Subcutaneous adipose tissue (tissue), 4 donors: Measurements from ENCODE around the gene GTF2A2. TPM values are rescaled to one million over a fixed set of nuclear protein-coding genes. Genes with fewer than 3 reads are reported as not detected.

Experiments
- total RNA-seq, 4 donors: library from RNA; depleted of rRNA; stranded (reverse); fragments of >200 nt; gene quantifications; one replicate each; pipeline ENCODE4 v1.1.0, GENCODE V29; 2016
- TF ChIP-seq, protein P1 (sequence below): fragments of 450-650 bp; IDR thresholded peaks from one replicate; pipeline ENCODE4 v1.5.1; 2016; ENCODE audit warnings: low read depth, mild to moderate bottlenecking, control low read depth, antibody characterized with exemption, moderate library complexity

Gene GTF2A2
- total RNA-seq, 4 donors from 2014 or later: 24.3 to 44.5 (median 28.4) TPM

DNA sequence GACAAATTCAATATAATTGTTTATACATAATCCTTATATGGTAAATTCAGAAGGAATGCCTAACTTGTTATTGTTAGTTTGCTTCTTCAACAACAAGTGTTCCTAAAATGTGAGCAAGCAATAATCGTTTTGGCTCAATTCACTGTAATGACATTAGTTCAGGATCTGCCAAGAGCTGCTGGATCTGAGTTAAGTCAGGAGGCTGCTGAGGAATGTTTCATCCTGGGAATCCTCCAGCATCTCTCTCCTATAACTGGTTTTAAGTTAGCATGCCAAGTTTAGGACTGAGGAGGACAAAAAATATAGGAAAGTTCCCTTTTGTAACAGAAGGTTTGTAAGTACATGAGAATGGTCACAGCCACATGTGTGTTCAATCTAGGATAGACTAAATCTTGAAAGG, 4.9 kb upstream of the GTF2A2 start:
- TF ChIP-seq, protein P1, sequence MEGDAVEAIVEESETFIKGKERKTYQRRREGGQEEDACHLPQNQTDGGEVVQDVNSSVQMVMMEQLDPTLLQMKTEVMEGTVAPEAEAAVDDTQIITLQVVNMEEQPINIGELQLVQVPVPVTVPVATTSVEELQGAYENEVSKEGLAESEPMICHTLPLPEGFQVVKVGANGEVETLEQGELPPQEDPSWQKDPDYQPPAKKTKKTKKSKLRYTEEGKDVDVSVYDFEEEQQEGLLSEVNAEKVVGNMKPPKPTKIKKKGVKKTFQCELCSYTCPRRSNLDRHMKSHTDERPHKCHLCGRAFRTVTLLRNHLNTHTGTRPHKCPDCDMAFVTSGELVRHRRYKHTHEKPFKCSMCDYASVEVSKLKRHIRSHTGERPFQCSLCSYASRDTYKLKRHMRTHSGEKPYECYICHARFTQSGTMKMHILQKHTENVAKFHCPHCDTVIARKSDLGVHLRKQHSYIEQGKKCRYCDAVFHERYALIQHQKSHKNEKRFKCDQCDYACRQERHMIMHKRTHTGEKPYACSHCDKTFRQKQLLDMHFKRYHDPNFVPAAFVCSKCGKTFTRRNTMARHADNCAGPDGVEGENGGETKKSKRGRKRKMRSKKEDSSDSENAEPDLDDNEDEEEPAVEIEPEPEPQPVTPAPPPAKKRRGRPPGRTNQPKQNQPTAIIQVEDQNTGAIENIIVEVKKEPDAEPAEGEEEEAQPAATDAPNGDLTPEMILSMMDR: no peak

DNA sequence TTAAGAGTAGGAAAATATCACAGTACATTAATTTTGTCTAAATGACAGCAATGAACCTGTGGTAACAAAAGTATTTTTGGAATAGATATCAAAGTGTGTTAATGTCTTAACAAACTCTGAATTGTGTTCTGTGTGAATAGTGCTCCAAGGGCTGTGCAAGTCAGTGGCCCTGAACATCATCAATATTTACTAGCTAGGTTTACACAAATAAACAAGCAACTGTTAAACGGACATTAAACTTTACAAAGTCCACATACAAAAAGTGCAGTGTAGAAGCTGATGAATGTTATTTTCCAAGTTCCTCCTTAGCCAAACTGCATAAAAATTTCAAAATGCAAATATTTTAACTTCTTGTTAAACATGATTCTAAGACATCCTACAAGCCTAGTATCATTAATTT, 2.1 kb upstream of the GTF2A2 start:
- TF ChIP-seq, protein P1: no peak

DNA sequence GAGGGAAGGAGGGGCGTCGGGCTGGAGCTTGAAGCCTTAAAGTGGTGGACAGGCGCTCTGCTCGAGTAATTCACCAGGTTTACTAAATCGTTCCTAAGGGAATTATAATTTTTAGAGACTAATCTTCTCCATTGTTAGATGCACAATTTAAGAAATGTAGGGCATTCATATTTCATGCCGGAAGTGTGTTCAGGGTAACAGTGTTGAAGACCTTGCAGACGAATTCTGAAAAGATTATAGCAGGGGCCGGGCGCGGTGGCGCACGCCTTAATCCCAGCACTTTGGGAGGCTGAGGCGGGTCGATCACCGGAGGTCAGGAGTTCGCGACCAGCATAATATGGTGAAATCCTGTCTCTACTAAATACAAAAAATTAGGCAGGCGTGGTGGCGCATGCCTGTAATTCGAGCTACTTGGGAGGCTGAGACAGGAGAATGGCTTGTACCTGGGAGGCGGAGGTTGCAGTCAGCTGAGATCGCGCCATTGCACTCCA, 365 bp upstream of the GTF2A2 start:
- TF ChIP-seq, protein P1: no peak

DNA sequence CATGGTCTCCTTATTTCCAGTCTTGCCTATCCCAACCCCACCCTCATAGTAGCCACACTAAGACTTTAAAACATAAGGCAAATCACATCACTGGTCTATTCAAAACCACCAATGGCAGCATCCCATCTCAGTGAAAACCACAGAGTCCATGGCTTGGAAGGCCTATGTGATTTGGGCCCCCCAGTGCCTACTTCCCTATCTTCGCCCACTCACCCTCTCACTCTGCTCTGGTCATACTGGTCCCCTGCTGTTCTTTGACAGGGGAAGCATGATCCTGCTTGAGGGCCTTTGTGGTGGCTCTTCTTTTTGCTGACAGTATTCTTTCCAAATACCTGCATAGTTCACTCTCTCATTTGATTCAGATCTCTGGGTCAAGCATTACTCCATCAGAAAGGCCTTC, 3.3 kb downstream of the GTF2A2 start:
- TF ChIP-seq, protein P1: no peak

DNA sequence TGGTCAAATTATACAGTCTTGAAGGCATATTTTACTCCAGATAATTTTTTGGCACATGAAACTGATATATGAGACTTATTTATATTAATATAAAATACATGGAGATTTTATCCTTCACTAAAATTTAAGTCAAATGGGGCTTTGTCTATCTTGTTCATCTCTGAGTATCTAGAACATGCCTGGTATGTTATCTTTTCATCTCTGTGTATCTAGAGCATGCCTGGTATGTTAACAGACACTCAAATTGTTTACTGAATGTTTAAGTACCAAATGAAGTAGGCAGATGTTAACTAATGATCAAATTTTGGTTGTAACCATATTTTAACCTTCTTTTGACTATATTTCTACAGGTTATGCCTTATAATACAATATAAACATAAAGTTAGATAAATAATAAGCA, 7.7 kb downstream of the GTF2A2 start:
- TF ChIP-seq, protein P1: no peak

DNA sequence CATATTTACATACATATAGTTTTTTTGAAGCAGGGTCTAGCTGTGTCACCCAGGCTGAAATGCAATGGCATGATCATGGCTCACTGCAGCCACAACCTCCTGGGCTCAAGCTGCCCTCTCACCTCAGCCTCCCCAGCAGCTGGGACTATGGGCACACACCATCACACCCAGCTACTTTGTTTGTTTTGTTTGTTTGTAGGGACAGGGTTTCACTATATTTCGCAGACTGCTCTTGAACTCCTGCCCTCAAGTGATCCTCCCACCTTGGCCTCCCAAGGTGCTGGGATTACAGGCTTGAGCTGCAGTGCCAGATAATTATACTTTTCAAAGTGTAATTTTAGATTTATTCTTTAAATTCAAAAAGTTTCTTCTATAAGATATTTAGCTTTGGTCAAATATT, 10.2 kb downstream of the GTF2A2 start:
- TF ChIP-seq, protein P1: no peak

DNA sequence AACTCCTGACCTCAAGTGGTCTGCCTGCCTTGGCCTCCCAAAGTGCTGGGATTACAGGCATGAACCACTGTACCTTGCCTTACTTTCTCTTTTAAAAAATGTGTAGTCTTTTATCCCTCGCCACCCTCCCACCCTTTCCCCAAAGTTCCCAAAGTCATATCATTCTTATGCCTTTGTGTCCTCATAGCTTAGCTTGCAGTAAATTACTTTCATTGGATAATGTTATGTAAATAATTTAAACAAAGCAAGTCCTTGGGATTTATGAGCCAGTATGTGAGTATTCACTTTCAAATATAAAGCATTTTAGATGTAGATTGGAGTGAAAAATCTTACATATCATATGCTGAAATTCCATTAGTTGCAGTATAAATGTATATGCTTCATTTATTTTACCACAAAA, 11.0 kb downstream of the GTF2A2 start:
- TF ChIP-seq, protein P1: no peak
